H9 (cell line): ENCODE data around the gene NOS1AP. TPM values are rescaled to one million over a fixed set of nuclear protein-coding genes. Genes with fewer than 3 reads are reported as not detected.

Experiments used
- DNase-seq: peaks from one replicate; pipeline ENCODE4 v3.0.0-alpha.2; 2017
- H2AFZ ChIP-seq: one replicate; pipeline ENCODE4 v1.6.1; 2013; ENCODE audit warnings: mild to moderate bottlenecking, low read length, control low read depth, moderate library complexity
- H2AK5ac ChIP-seq: 2 replicates; pipeline ENCODE4 v1.6.1; 2013; ENCODE audit warnings: low read length, control low read depth, mixed read lengths; ENCODE audit not compliant: insufficient read length
- H2BK120ac ChIP-seq: one replicate; pipeline ENCODE4 v1.6.1; 2013; ENCODE audit warnings: low read depth, mild to moderate bottlenecking, low read length, control low read depth, inconsistent platforms; ENCODE audit not compliant: poor library complexity, severe bottlenecking
- H2BK12ac ChIP-seq: 2 replicates; pipeline ENCODE4 v1.6.1; 2013; ENCODE audit warnings: low read length, control low read depth, mixed read lengths, low read depth; ENCODE audit not compliant: insufficient read length
- H2BK15ac ChIP-seq: 2 replicates; pipeline ENCODE4 v1.6.1; 2013; ENCODE audit warnings: low read depth, low read length, control low read depth
- H2BK20ac ChIP-seq: one replicate; pipeline ENCODE4 v1.6.1; 2013; ENCODE audit warnings: low read depth, mild to moderate bottlenecking, low read length, control low read depth, inconsistent platforms; ENCODE audit not compliant: poor library complexity, severe bottlenecking
- H2BK5ac ChIP-seq: 2 replicates; pipeline ENCODE4 v1.6.1; 2013; ENCODE audit warnings: low read length, control low read depth, mixed read lengths; ENCODE audit not compliant: insufficient read length
- H3K14ac ChIP-seq: 2 replicates; pipeline ENCODE4 v1.6.1; 2013; ENCODE audit warnings: low read length, control low read depth; ENCODE audit not compliant: insufficient read depth
- H3K18ac ChIP-seq: 2 replicates; pipeline ENCODE4 v1.6.1; 2013; ENCODE audit warnings: low read depth, mild to moderate bottlenecking, mixed read lengths, low read length, control low read depth; ENCODE audit not compliant: insufficient read length
- H3K23ac ChIP-seq: 2 replicates; pipeline ENCODE4 v1.6.1; 2013; ENCODE audit warnings: low read length, control low read depth, mixed read lengths, low read depth; ENCODE audit not compliant: insufficient read length
- H3K23me2 ChIP-seq: 2 replicates; pipeline ENCODE4 v1.6.1; 2013; ENCODE audit warnings: low read depth, mild to moderate bottlenecking, mixed read lengths, low read length, control low read depth; ENCODE audit not compliant: insufficient read length, poor library complexity, severe bottlenecking
- H3K27ac ChIP-seq: 2 replicates; pipeline ENCODE4 v1.5.1; 2013; ENCODE audit warnings: low read length, control low read depth, mixed read lengths, low read depth; ENCODE audit not compliant: insufficient read length
- H3K27me3 ChIP-seq: 2 replicates; pipeline ENCODE4 v1.6.1; 2013; ENCODE audit warnings: low read length, control low read depth, inconsistent platforms; ENCODE audit not compliant: insufficient read depth
- H3K4ac ChIP-seq: 2 replicates; pipeline ENCODE4 v1.6.1; 2013; ENCODE audit warnings: low read depth, mild to moderate bottlenecking, control low read depth, inconsistent platforms, low read length, moderate library complexity
- H3K4me1 ChIP-seq: 2 replicates; pipeline ENCODE4 v1.6.1; 2013; ENCODE audit warnings: low read length, control low read depth, inconsistent platforms; ENCODE audit not compliant: insufficient read depth
- H3K4me2 ChIP-seq: 2 replicates; pipeline ENCODE4 v1.6.1; 2013; ENCODE audit warnings: low read length, control low read depth, mixed read lengths; ENCODE audit not compliant: insufficient read length, insufficient read depth
- H3K56ac ChIP-seq: 2 replicates; pipeline ENCODE4 v1.6.1; 2013; ENCODE audit warnings: low read depth, mild to moderate bottlenecking, mixed read lengths, low read length, control low read depth; ENCODE audit not compliant: insufficient read length
- H3K79me1 ChIP-seq: 2 replicates; pipeline ENCODE4 v1.6.1; 2013; ENCODE audit warnings: low read depth, mild to moderate bottlenecking, moderate library complexity, low read length, control low read depth, inconsistent platforms; ENCODE audit not compliant: insufficient read depth, poor library complexity, severe bottlenecking
- H3K79me2 ChIP-seq: 2 replicates; pipeline ENCODE4 v1.6.1; 2013; ENCODE audit warnings: low read length, control low read depth, inconsistent platforms; ENCODE audit not compliant: insufficient read depth
- H3K9ac ChIP-seq: 2 replicates; pipeline ENCODE4 v1.6.1; 2013; ENCODE audit warnings: low read length, control low read depth, mixed read lengths; ENCODE audit not compliant: insufficient read length; ENCODE audit errors: extremely low read depth
- H3K9me3 ChIP-seq: one replicate; pipeline ENCODE4 v1.6.1; 2013; ENCODE audit warnings: low read depth, low read length, inconsistent platforms; ENCODE audit not compliant: control insufficient read depth
- H3T11ph ChIP-seq: one replicate; pipeline ENCODE4 v1.6.1; 2013; ENCODE audit warnings: mild to moderate bottlenecking, low read length, control low read depth, inconsistent platforms
- H4K20me1 ChIP-seq: one replicate; pipeline ENCODE4 v1.6.1; 2013; ENCODE audit not compliant: control insufficient read depth, insufficient read length, insufficient read depth
- H4K5ac ChIP-seq: 2 replicates; pipeline ENCODE4 v1.6.1; 2013; ENCODE audit warnings: low read depth, mild to moderate bottlenecking, mixed read lengths, low read length, control low read depth; ENCODE audit not compliant: insufficient read length
- H4K8ac ChIP-seq: replicated peaks from 2 replicates; pipeline ENCODE4 v1.6.1; 2013; ENCODE audit warnings: low read length, control low read depth, mixed read lengths, low read depth; ENCODE audit not compliant: insufficient read length
- H4K91ac ChIP-seq: 2 replicates; pipeline ENCODE4 v1.6.1; 2013; ENCODE audit warnings: low read depth, mild to moderate bottlenecking, moderate library complexity, mixed read lengths, low read length, control low read depth; ENCODE audit not compliant: insufficient read length
- H3K27ac Mint-ChIP-seq, 3 experiments: 2 replicates in 2 of 3; 3 replicates in 1 of 3; pipeline ENCODE4 v1.8.0; 2020 to 2021; ENCODE audit warnings: mixed read lengths in 3 of 3, mild to moderate bottlenecking in 1 of 3, moderate library complexity in 1 of 3
- H3K27me3 Mint-ChIP-seq: 2 replicates; pipeline ENCODE4 v1.8.0; 2021; ENCODE audit warnings: low read depth, mild to moderate bottlenecking, moderate library complexity, mixed read lengths
- H3K36me3 Mint-ChIP-seq, 3 experiments: 2 replicates in 2 of 3; 3 replicates in 1 of 3; pipeline ENCODE4 v1.8.0; 2020 to 2021; ENCODE audit warnings: low read depth in 3 of 3, mixed read lengths in 3 of 3; ENCODE audit not compliant: insufficient read depth in 1 of 3
- H3K4me1 Mint-ChIP-seq, 2 experiments: 2 replicates each; pipeline ENCODE4 v1.8.0; 2020; ENCODE audit warnings: mixed read lengths in 2 of 2
- H3K4me3 Mint-ChIP-seq, 2 experiments: 2 replicates in 1 of 2; 3 replicates in 1 of 2; pipeline ENCODE4 v1.8.0; 2020 to 2021; ENCODE audit warnings: mild to moderate bottlenecking in 2 of 2, mixed read lengths in 2 of 2, moderate library complexity in 1 of 2
- H3K9me3 Mint-ChIP-seq, 2 experiments: 2 replicates in 1 of 2; 3 replicates in 1 of 2; pipeline ENCODE4 v1.8.0; 2020; ENCODE audit warnings: mild to moderate bottlenecking in 2 of 2, mixed read lengths in 2 of 2, moderate library complexity in 1 of 2
- CTCF ChIP-seq: fragments of 200-600 bp; sonication (generic); conservative IDR thresholded peaks from 3 replicates; pipeline ENCODE4 v1.8.0; 2021; ENCODE audit warnings: antibody characterized with exemption, mild to moderate bottlenecking
- WGBS: extraction: QIAGEN DNeasy Blood & Tissue Kit; methylation state at CpG from one replicate; pipeline ENCODE4 v1.1.7; 2013; ENCODE audit warnings: missing lambda C conversion rate, low lambda C conversion rate, mixed read lengths; ENCODE audit not compliant: insufficient read length; ENCODE audit errors: extremely low coverage; 5-methylcytosine and 5-hydroxymethylcytosine counted together
- total RNA-seq: library from RNA; stranded (reverse); gene quantifications from 2 replicates; pipeline ENCODE4 v1.2.1, GENCODE V29; 2021

Gene NOS1AP
- total RNA-seq, 1 experiment from 2014 or later, result 8.4 TPM

GRCh38 chr1:162178432-162178831 is 108.9 kb downstream of the NOS1AP start:
- Histone ChIP-seq H3K27me3 (no peaks in the 10 kb centered on the region), H4K91ac (no peak overlapping the region), H3K18ac (no peak overlapping the region), H2BK15ac (no peak overlapping the region), H2AFZ (no peak overlapping the region), H3T11ph (no peak overlapping the region), H3K23me2 (no peaks in the 10 kb centered on the region), H3K56ac (no peak overlapping the region), H2BK12ac (no peak overlapping the region), H2BK5ac (no peak overlapping the region), H2BK20ac (no peak overlapping the region), H3K4ac (no peak overlapping the region), H4K8ac (no peak overlapping the region), H3K9me3 (no peaks in the 10 kb centered on the region), H2AK5ac (no peak overlapping the region), H4K20me1 (no peaks in the 10 kb centered on the region), H3K79me2 (no peaks in the 10 kb centered on the region), H2BK120ac (no peak overlapping the region), H3K4me1 (peaks cover 15% of the 10 kb centered on the region; the same call in 1 of the 2 replicates), H3K4me2 (no peak overlapping the region), H3K9ac (no peak overlapping the region), H3K79me1 (no peaks in the 10 kb centered on the region), H3K27ac (no peak overlapping the region), H4K5ac (no peak overlapping the region), H3K23ac (no peak overlapping the region), H3K14ac (no peak overlapping the region)
- H3K4me3 Mint-ChIP-seq, result no peak overlapping the region
- no peak for TF ChIP-seq CTCF
- no peak for DNase-seq
- peaks cover 0 to 3% (median 0%) of the 10 kb centered on the region in 3 experiments; a peak in 1 of 7 replicates for H3K36me3 Mint-ChIP-seq
- no peaks in the 10 kb centered on the region for H3K9me3 Mint-ChIP-seq
- H3K4me1 Mint-ChIP-seq, result peaks cover 55% of the 10 kb centered on the region in 2 experiments
- WGBS, result no CpG with 5 or more reads among the region's 4 CpGs
- H3K27me3 Mint-ChIP-seq, result no peaks in the 10 kb centered on the region
- H3K27ac Mint-ChIP-seq, result no peak overlapping the region
